HG03039 (cell line): Measurements from ENCODE around the gene C11orf24.

ENCODE experiments used
- ATAC-seq: cut with Tn5 transposase; IDR thresholded peaks from one replicate; pipeline ENCODE4 v1.9.1; 2021; ENCODE audit warnings: mild to moderate bottlenecking, moderate library complexity; ENCODE audit not compliant: unreplicated experiment

Gene C11orf24

GRCh38 chr11:68271023-68271780 is 571 bp downstream of the C11orf24 start:
- peak; percentile 7 for ATAC-seq

DNA sequence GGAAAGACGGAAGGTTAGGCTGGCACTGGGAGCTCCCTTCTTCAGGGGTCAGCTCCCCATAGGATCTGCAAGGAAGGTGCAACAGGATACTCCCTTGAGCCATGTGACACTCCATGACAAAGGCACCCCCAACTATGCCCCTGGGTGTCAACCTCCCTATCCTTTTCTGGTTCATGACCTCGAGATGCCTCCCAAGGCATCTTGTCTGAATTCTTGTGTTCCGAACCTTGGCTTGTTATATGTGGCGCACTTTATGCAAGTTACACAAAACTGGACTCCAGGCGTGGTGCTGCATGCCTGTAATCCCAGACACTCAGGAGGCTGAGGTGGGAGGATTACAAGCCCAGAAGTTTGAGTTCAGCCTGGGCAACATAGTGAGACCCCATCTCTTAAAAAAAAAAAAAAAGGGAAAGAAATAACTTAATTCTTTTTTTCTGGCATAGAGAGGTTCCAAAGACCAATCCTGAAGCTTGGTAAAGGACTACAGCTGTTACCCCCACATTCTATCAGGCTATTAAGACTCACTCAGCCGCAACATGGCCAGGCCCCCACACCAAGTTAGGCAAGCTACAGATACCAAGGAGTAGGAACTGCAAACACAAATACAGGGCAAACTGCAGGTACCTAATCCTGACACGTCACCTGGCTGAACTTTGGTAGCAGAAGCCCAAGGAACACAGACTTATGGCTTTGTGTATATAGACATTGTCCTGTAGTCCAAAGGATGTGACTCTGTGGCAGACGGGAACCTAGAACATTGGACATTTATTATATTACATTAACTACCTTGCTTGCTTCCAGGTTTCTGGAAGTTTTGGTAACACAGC is 1.4 kb downstream of the C11orf24 start:
- no peak for ATAC-seq

- no peak for ATAC-seq
These were observed 2.2 kb downstream of the C11orf24 start for GRCh38 chr11:68269414-68270081.

- no peak for ATAC-seq
These were observed 3.9 kb downstream of the C11orf24 start for GRCh38 chr11:68267881-68268240.

DNA sequence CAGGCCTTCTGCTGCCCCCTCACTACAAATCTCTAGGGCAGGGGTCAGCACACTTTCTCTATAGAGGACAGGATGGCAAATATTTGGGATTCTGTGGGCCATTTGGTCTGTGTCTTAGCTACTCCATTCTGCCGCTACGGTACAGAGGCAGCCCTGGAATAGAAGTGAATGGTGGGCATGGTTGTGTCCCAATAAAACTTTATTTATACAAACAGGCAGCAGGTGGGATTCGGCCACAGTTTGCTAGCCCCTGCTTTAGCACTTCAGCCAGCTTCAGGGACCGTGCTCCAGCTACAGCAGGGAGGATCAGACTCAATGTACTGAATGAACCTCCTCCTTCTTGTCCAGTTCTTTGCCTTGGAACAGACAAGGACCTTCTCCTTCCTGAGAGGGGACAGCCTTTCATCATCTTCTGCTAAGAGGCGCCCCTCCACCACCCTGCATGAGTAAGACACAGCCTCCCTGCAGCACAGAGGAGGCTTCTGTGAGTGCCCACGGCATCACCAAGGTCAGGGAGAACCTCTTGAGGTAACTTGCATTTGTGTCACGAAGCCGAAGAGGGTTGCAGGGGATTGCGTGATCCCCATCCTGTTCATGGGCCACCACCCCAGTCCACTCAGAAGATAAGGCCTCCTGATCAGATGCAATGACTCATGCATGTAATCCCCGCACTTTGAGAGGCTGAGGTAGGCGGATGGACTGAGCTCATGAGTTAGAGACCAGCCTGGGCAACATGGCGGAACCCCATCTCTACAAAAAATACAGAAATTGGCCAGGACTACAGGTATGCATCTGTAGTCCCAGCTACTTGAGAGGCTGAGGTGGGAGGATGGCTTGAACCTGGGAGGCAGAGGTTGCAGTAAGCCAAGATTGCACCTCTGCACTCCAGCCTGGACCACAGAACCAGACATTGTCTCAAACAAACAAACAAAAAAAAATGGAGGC is 4.6 kb downstream of the C11orf24 start:
- ATAC-seq, result no peak

GRCh38 chr11:68266121-68266891 is 5.5 kb downstream of the C11orf24 start:
- no peak for ATAC-seq

DNA sequence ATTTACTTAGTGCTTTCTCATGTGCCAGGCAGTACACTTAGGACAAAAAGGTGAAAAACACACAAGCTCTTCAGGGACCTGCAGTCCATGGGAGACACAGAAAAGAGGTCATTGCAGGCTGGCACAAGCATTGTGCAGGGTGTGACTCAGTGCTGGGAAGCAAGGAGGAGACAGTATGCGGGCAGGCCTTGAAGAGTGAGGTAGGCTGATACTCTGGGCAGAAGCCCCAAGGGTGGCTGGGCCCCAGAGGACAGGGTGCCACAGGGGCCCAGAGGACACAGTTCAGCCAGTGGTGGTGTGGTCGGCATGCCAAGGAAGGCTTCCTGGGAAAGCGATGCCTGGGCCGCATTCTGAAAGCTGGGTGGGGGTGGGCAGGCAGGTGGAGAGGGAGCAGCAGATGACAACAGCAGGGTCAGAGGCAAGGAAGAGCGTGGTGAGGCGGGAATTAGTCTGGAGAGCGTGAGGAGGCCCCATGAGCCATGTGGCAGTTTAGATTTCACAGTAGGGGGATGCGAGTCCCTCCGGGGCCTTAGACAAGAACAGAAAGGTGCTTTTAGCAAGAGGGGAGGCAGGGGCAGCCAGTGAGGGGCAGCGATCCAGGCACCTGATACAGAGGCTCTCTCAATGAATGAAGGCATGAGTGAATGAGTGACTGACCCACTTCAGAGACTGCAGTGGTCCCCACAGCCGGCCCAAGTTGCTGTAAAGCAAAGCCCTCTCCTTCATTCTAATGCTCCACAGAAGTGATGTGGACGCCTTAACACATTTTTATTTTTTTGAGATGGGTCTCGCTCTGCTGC is 6.8 kb downstream of the C11orf24 start:
- ATAC-seq, result no peak

DNA sequence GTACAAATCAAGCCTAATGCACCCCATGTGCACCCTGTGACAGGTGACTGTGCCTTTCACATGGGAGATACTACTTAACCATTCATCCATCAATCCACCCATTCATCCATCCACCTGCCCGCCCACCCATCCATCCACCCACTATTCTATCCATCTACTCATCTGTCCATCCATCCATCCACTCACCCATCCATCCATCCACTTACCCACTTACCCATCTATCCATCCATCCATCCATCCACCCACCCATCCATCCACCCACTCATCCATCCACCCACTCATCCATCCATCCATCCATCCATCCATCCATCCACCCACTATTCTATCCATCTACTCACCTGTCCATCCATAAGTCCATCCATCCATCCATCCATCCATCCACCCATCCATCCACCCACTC is 7.5 kb downstream of the C11orf24 start:
- no peak for ATAC-seq

- ATAC-seq, result no peak
These were observed 8.2 kb downstream of the C11orf24 start for GRCh38 chr11:68263444-68264035.

DNA sequence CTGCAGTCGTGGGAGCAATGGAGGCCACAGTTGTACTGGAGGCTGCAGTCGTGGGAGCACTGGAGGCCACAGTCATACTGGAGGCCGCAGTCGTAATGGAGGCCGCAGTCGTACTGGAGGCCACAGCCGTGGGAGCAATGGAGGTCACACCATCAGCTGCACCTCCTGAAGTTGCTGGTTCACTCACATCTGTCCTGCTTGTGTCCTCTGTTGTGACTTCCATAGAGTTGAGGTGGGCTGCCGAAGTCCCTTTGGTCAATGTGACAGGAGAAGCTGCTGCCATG is 9.3 kb downstream of the C11orf24 start:
- no peak for ATAC-seq

GRCh38 chr11:68261749-68262543 is 9.8 kb downstream of the C11orf24 start:
- ATAC-seq, result no peak

DNA sequence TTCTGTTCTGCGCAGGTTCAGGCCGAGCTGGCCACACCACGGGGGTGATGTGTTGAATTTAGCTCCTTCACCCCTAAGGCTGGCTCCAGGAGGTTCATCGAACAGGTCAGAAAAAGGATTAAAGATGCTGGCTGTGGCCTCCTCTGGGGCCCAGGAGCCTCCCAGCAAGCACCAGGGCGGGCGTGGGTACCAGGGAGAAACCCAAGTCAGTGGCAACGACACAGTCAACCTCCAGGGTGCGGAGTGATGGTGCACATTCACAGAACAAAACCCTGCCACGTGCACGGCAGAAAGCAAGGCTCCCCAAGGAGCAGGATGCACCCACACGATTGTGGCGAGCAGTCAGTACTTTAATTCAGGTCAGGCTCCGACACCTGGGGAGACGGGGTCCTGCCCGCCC is 10.8 kb downstream of the C11orf24 start:
- no peak for ATAC-seq

DNA sequence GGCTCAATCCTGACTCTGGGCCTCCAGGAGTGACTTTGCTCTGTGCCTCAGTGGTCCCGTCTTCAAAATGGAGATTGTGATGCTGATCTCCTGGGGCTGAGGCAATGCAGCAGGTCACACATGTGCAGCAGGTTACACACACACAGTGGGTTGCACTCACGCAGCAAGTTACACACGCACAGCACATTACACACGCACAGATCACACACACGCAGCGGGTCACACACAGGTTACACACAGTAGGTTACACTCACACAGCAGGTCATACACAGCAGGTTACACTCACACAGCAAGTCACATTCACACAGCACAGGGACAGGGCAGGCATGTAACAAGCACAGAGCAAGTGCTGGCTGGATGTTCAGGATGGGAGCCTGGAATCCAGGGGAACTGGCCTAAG is 11.3 kb downstream of the C11orf24 start:
- ATAC-seq, result no peak

DNA sequence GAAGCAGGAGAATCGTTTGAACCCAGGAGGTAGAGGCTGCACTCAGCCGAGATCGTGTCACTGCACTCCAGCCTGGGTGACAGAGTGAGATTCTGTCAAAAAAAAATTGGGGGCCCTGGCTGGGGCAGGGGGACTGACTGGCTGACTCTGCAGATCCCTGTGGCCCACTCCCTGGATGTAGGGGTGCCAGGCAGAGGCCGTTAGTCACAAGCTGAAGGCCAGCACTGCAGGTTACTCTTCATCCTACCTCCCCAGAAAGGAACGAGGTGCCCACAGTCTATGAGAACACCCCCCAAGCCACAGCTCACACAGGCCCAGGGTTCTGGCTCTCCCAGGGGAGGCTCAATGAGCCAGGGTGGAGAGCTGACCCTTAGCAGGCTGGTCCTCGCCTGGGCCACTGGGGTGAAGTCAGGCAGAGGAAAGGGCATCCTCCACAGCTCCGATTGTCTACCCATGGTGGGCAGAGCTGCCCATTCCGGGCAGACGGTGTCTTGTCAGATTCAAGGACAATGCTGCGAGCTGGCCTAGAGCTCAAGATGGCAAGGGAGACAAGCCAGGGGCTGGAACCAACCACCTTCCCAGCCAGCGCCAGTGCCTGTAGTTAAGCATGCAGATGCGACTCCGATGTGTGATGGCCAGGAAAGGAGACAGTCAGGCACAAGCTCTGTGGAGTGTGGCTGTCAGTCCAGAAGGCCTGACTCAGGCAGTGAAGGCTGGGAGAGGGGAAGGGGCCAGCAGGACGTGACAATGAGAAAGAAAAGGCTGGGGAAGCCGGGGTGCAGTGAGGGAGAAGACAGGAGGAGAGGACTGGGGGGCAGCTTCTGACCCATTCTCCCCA is 12.4 kb downstream of the C11orf24 start:
- no peak for ATAC-seq

DNA sequence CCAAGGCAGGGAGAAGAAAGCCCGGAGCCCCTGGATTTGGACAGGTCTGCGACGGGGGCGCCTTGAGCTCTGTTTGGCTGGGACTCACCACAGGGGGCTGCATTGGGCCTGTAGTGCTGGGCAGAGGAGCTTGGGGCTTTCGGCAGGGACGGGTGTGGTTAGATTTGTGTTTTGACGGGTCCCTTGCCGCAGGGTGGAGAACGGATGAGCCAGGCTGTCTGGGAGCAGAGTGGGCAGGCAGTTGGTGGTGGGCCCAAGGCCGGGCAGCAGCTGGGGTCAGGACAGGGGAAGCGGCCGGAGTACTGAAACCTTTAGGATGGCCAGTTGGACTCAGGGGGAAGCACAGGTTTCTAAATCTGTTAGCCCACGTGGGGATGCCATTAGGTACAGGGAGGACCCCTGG is 13.4 kb downstream of the C11orf24 start:
- no peak for ATAC-seq

GRCh38 chr11:68257477-68258362 is 14.1 kb downstream of the C11orf24 start:
- no peak for ATAC-seq
